Neutrophil (primary cell): Measurements from ENCODE around the gene RARB.

Source experiments
- H3K27ac ChIP-seq: fragments of 200-600 bp; sonication (generic); 2 replicates; pipeline ENCODE4 v1.5.1; 2016; ENCODE audit warnings: mild to moderate bottlenecking, moderate library complexity
- H3K27me3 ChIP-seq: fragments of 200-600 bp; sonication (generic); 2 replicates; pipeline ENCODE4 v1.6.0; 2016; ENCODE audit warnings: mild to moderate bottlenecking
- H3K36me3 ChIP-seq: fragments of 200-600 bp; sonication (generic); 2 replicates; pipeline ENCODE4 v1.5.1; 2017
- H3K4me1 ChIP-seq, 2 experiments: fragments of 200-600 bp in 1 of 2; sonication (generic) in 1 of 2; 1 replicate in 1 of 2; 2 replicates in 1 of 2; pipeline versions ENCODE4 v1.5.1 to v1.6.1; 2013 to 2016; ENCODE audit warnings: low read depth in 1 of 2, low read length in 1 of 2, mild to moderate bottlenecking in 1 of 2, moderate library complexity in 1 of 2; ENCODE audit not compliant: control insufficient read depth in 1 of 2, insufficient read depth in 1 of 2
- H3K4me3 ChIP-seq, 2 experiments: fragments of 200-600 bp in 1 of 2; sonication (generic) in 1 of 2; 1 replicate in 1 of 2; 2 replicates in 1 of 2; pipeline ENCODE4 v1.5.1; 2013 to 2016; ENCODE audit warnings: low read depth in 1 of 2, low read length in 1 of 2, mild to moderate bottlenecking in 1 of 2, moderate library complexity in 1 of 2
- H3K9me3 ChIP-seq: fragments of 200-600 bp; sonication (generic); 2 replicates; pipeline ENCODE4 v1.5.1; 2016
- TF ChIP-seq, protein P1 (sequence below): fragments of 200-600 bp; sonication (generic); IDR thresholded peaks from 2 replicates; pipeline ENCODE4 v1.5.1; 2016; ENCODE audit warnings: antibody characterized with exemption

RARB gene

DNA sequence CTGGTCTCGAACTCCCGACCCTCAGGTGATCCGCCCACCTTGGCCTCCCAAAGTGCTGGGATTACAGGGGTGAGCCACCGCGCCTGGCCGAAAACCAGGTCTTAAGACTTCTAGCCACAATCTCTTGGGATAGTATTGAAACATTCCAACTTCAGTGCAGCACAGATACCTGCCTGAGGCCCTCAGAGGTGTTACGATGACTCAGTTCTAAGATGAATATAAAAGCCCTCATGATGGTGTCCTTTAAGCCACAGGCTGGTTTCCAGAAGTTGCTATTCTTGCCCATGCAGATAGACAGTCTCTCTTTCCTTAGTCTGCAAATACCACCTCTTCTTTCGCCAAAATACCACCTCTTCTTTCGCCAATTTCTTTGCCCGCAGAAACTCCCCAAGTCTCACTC, 69.0 kb downstream of the RARB start:
- Histone ChIP-seq H3K27me3 (no peaks in the 10 kb centered on the region), H3K4me3 (no peak overlapping the region), H3K36me3 (no peaks in the 10 kb centered on the region), H3K9me3 (no peaks in the 10 kb centered on the region), H3K4me1 (no peaks in the 10 kb centered on the region), H3K27ac (no peak overlapping the region)
- TF ChIP-seq, protein P1, sequence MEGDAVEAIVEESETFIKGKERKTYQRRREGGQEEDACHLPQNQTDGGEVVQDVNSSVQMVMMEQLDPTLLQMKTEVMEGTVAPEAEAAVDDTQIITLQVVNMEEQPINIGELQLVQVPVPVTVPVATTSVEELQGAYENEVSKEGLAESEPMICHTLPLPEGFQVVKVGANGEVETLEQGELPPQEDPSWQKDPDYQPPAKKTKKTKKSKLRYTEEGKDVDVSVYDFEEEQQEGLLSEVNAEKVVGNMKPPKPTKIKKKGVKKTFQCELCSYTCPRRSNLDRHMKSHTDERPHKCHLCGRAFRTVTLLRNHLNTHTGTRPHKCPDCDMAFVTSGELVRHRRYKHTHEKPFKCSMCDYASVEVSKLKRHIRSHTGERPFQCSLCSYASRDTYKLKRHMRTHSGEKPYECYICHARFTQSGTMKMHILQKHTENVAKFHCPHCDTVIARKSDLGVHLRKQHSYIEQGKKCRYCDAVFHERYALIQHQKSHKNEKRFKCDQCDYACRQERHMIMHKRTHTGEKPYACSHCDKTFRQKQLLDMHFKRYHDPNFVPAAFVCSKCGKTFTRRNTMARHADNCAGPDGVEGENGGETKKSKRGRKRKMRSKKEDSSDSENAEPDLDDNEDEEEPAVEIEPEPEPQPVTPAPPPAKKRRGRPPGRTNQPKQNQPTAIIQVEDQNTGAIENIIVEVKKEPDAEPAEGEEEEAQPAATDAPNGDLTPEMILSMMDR = no peak

DNA sequence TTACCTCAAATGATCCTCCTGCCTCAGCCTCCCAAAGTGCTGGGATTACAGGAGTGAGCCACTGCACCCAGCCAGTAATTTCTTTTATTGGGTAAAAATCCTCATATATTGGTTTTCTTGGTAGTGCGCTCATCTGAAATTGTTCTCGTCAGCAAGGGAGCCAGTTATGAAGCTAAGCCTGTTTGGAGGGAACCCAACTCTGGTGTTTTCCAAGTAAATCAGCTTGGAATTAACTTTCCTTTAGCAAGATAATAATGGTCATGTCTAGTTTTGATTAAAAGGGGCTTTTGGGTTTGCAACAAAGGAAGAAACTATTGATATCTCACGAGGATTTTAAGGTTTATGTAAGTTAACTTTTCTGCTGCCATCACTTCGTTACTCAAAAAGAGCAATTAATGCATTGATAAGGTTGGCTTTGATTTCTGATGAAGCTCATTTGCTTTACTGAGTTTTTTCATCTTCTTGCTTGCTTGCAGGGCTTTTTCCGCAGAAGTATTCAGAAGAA, 72.7 kb downstream of the RARB start:
- Histone ChIP-seq H3K36me3 (no peaks in the 10 kb centered on the region), H3K9me3 (no peaks in the 10 kb centered on the region), H3K27ac (no peak overlapping the region), H3K27me3 (no peaks in the 10 kb centered on the region), H3K4me3 (no peak overlapping the region), H3K4me1 (no peaks in the 10 kb centered on the region)
- TF ChIP-seq, protein P1 = no peak

- Histone ChIP-seq H3K9me3 (no peaks in the 10 kb centered on the region), H3K27ac (no peak overlapping the region), H3K4me1 (no peaks in the 10 kb centered on the region), H3K4me3 (no peak overlapping the region), H3K36me3 (no peaks in the 10 kb centered on the region), H3K27me3 (no peaks in the 10 kb centered on the region)
- TF ChIP-seq, protein P1 = no peak
Observed at GRCh38 chr3:25502233-25502632, 74.2 kb downstream of the RARB start.

DNA sequence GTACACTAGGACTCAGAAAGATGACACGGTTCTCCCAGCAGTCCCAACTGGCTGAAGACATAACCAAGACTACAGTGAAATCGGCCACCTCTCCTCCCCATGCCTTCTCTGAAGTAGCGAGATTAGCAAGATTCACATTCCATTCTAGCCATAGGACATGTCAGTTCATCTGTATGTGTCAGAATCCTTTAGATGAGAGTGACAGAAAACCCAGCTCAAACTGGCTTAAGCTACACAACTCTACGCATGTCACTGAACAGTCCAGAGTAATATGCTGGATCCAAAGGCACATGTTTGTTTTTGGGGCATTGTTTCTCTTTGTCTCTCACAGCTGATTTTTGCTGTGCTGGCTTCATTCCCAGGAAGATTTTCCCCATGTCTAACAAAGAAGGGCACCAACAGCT, 75.8 kb downstream of the RARB start:
- H3K36me3 ChIP-seq = no peaks in the 10 kb centered on the region
- no peaks in the 10 kb centered on the region for H3K27me3 ChIP-seq
- H3K4me3 ChIP-seq = no peak overlapping the region
- H3K27ac ChIP-seq = no peak overlapping the region
- H3K9me3 ChIP-seq = no peaks in the 10 kb centered on the region
- H3K4me1 ChIP-seq = no peaks in the 10 kb centered on the region
- TF ChIP-seq, protein P1 = no peak

DNA sequence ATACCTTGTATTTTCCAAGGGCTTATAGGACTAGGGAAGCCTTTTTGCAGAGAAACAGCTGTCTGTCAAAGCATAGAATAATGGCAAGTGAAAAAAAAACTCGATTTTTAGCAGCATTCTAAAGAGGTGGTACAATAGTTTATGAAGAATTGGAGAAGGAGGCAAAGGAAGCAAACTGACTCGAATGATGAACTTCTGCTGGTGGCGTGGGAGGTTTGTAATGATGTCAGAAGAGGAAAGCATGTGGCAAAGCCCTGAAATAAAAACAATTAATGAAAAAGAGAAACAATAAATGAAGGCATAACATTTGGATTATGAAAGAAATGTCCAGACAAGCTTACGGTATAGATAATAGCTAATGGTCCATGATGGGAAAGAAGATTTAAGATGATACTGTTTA, 77.5 kb downstream of the RARB start:
- no peak overlapping the region for H3K4me3 ChIP-seq
- TF ChIP-seq, protein P1 = no peak
- H3K9me3 ChIP-seq = no peaks in the 10 kb centered on the region
- H3K27me3 ChIP-seq = no peaks in the 10 kb centered on the region
- H3K36me3 ChIP-seq = no peaks in the 10 kb centered on the region
- no peaks in the 10 kb centered on the region for H3K4me1 ChIP-seq
- no peak overlapping the region for H3K27ac ChIP-seq

DNA sequence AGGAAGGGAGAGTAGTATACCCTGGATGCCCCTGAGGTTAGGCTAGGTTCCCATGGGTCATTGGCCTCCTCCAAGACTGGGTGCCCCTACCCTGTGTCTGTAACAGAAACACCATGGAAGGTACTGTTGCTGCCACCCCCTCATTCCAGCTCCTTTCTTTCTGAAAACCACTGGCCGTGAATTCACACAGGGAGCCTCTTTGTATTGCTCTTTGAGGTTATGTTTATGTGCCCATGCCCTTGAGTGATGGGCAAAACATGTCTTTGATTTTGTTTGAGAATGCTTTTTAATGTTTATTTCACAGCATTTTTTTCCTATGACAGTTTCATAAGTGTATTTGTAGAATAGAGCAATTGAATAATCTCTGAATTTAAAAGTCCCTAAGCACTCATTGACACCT, 79.7 kb downstream of the RARB start:
- Histone ChIP-seq H3K4me1 (no peaks in the 10 kb centered on the region), H3K4me3 (no peak overlapping the region), H3K36me3 (no peaks in the 10 kb centered on the region), H3K27ac (no peak overlapping the region), H3K9me3 (no peaks in the 10 kb centered on the region), H3K27me3 (no peaks in the 10 kb centered on the region)
- TF ChIP-seq, protein P1 = no peak
